ENCODE results near the gene BCAS3. TPM values are rescaled to one million over a fixed set of nuclear protein-coding genes. Genes with fewer than 3 reads are reported as not detected.

BCAS3 gene
- total and polyA plus RNA-seq, 5 experiments from 2014 or later = 25.7 to 41.4 (median 32.8) TPM

- H3K27ac Mint-ChIP-seq = no peak overlapping the region
- no peak for DNase-seq
- no peaks in the 10 kb centered on the region for H3K9me3 Mint-ChIP-seq
- H3K36me3 Mint-ChIP-seq = no peaks in the 10 kb centered on the region
- no peak overlapping the region for H3K4me3 Mint-ChIP-seq
- ATAC-seq = no peak
- H3K27me3 Mint-ChIP-seq = no peaks in the 10 kb centered on the region
- H3K4me1 Mint-ChIP-seq = peaks cover 0 to 6% (median 3%) of the 10 kb centered on the region in 4 donors
- POLR2A ChIA-PET = no interaction called here
These were observed 145.9 kb downstream of the BCAS3 start for GRCh38 chr17:60823515-60823914.

DNA sequence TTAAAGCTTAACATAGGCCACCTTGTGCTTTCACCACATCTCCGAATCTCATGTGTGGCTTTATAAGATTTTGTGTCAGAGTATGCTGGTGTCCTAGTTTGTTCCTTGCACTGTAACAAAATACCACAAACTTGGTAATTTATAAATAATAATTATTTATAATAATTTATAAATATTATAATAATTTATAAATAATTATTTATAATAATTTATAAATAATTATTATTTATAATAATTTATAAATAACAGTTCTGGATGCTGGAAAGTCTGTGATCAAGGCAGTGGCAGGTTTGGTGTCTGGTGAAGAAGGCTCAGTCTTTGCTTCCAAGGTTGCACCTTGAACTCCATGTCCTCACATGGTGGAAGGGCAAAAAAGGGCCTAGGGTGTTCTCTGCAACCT lies 147.7 kb downstream of the BCAS3 start:
- Mint-ChIP-seq H3K27ac (no peak overlapping the region), H3K4me1 (peaks cover 0 to 6% (median 3%) of the 10 kb centered on the region in 4 donors), H3K4me3 (no peak overlapping the region), H3K36me3 (no peaks in the 10 kb centered on the region), H3K27me3 (no peaks in the 10 kb centered on the region), H3K9me3 (no peaks in the 10 kb centered on the region)
- POLR2A ChIA-PET = interaction anchor here (0.7 kb wide), 1 partner anchor 154 kb away, joined by 3 read pairs; no protein-coding TSS in a partner anchor
- no peak for DNase-seq
- ATAC-seq = no peak

GRCh38 chr17:60827943-60828342 lies 150.3 kb downstream of the BCAS3 start:
- POLR2A ChIA-PET = no interaction called here
- no peaks in the 10 kb centered on the region for H3K27me3 Mint-ChIP-seq
- no peak for DNase-seq

DNA sequence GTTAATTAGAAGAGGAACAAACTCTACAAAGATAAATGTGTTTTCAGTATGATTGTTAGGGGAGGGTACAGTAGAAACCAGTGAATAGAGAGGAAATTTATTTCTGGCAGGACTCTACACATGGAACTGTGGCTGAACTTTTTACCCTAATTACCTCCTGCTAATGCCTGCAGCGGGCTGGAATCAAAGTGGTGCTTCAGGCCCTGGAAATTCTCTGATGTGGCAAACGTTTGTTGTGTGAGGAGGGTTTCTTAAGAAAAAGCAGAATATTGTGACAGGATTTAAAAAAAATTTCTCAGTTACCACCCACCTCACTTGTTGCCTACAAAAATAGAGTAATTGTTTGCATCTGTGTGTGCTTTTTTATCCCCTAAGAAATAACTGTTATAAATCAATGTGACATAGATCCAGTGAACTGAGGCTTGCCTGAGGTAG lies 154.5 kb downstream of the BCAS3 start:
- ATAC-seq = peak in 1 of 2 donors; percentile 40
- H3K27me3 Mint-ChIP-seq = no peaks in the 10 kb centered on the region
- peaks cover 0 to 5% (median 0%) of the 10 kb centered on the region in 3 donors for H3K36me3 Mint-ChIP-seq
- H3K4me3 Mint-ChIP-seq = no peak overlapping the region
- H3K27ac Mint-ChIP-seq = no peak overlapping the region
- no peaks in the 10 kb centered on the region for H3K9me3 Mint-ChIP-seq
- POLR2A ChIA-PET = no interaction called here
- peak in 1 of 10 donors; percentile 20 for DNase-seq
- peaks cover 2 to 23% (median 9%) of the 10 kb centered on the region in 4 donors for H3K4me1 Mint-ChIP-seq

More at GRCh38 chr17:60827943-60828342, 150.3 kb downstream of the BCAS3 start:
- Mint-ChIP-seq H3K4me1 (peaks cover 8 to 18% (median 9%) of the 10 kb centered on the region in 4 donors), H3K9me3 (no peaks in the 10 kb centered on the region), H3K4me3 (no peak overlapping the region), H3K36me3 (no peaks in the 10 kb centered on the region), H3K27ac (no peak overlapping the region)
- ATAC-seq = no peak

GRCh38 chr17:60832631-60833030 lies 155.0 kb downstream of the BCAS3 start:
- peaks cover 2 to 20% (median 9%) of the 10 kb centered on the region in 4 donors for H3K4me1 Mint-ChIP-seq
- DNase-seq (no peak), ATAC-seq (no peak)
- no peak overlapping the region for H3K4me3 Mint-ChIP-seq
- POLR2A ChIA-PET = no interaction called here
- no peak overlapping the region for H3K27ac Mint-ChIP-seq
- peaks cover 0 to 9% (median 0%) of the 10 kb centered on the region in 3 donors for H3K36me3 Mint-ChIP-seq
- no peaks in the 10 kb centered on the region for H3K9me3 Mint-ChIP-seq
- H3K27me3 Mint-ChIP-seq = no peaks in the 10 kb centered on the region

- POLR2A ChIA-PET = no interaction called here
- H3K36me3 Mint-ChIP-seq = peaks cover 5 to 9% (median 6%) of the 10 kb centered on the region in 3 donors
- H3K27me3 Mint-ChIP-seq = no peaks in the 10 kb centered on the region
These were observed 162.8 kb downstream of the BCAS3 start for GRCh38 chr17:60840456-60840855.

GRCh38 chr17:60845012-60845411 lies 167.4 kb downstream of the BCAS3 start:
- H3K9me3 Mint-ChIP-seq = no peaks in the 10 kb centered on the region
- no peak for ATAC-seq
- no peak overlapping the region for H3K27ac Mint-ChIP-seq
- POLR2A ChIA-PET = no interaction called here
- DNase-seq = no peak
- no peaks in the 10 kb centered on the region for H3K27me3 Mint-ChIP-seq
- no peak overlapping the region for H3K4me3 Mint-ChIP-seq
- H3K36me3 Mint-ChIP-seq = peaks cover 0 to 10% (median 7%) of the 10 kb centered on the region in 3 donors
- peaks cover 0 to 5% (median under 1%) of the 10 kb centered on the region in 4 donors for H3K4me1 Mint-ChIP-seq

More at GRCh38 chr17:60840456-60840855, 162.8 kb downstream of the BCAS3 start:
- Mint-ChIP-seq H3K9me3 (no peaks in the 10 kb centered on the region), H3K4me1 (peaks cover 0 to 4% (median 0%) of the 10 kb centered on the region in 4 donors), H3K4me3 (no peak overlapping the region), H3K27ac (no peak overlapping the region)
- DNase-seq (no peak), ATAC-seq (no peak)

GRCh38 chr17:60846175-60846574 lies 168.5 kb downstream of the BCAS3 start:
- H3K4me1 Mint-ChIP-seq = peaks cover 0 to 5% (median under 1%) of the 10 kb centered on the region in 4 donors
- POLR2A ChIA-PET = no interaction called here
- H3K27ac Mint-ChIP-seq = no peak overlapping the region
- no peaks in the 10 kb centered on the region for H3K9me3 Mint-ChIP-seq
- DNase-seq (no peak), ATAC-seq (no peak)
- H3K36me3 Mint-ChIP-seq = peaks cover 0 to 11% (median 8%) of the 10 kb centered on the region in 3 donors
- no peak overlapping the region for H3K4me3 Mint-ChIP-seq
- H3K27me3 Mint-ChIP-seq = no peaks in the 10 kb centered on the region

DNA sequence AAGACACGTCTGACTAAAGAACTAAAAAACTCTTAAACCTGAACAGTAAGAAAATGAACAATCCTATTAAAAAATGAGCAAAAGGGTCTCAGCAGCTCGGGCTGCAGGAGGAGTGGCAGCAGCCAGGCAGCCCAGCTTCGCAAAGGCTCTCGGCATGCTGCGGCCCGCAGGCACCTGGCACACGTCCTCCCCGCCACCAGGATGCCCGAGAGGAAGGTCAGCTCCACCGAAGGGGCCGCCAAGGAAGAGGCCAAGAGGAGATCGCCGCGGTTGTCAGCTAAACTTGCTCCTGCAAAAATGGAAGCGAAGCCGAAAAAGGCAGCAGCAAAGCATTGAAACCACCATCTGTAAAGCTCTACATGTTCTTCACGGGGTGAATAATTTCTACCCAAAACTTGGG lies 173.5 kb downstream of the BCAS3 start:
- no peak overlapping the region for H3K4me3 Mint-ChIP-seq
- POLR2A ChIA-PET = no interaction called here
- DNase-seq = no peak
- H3K4me1 Mint-ChIP-seq = peaks cover 0 to 1% (median 0%) of the 10 kb centered on the region in 4 donors
- no peak for ATAC-seq
- peaks cover 0 to 19% (median 5%) of the 10 kb centered on the region in 3 donors for H3K36me3 Mint-ChIP-seq
- H3K27me3 Mint-ChIP-seq = no peaks in the 10 kb centered on the region
- H3K27ac Mint-ChIP-seq = peak overlapping the region in 1 of 10 donors; percentile 16
- peaks cover 0 to 6% (median 0%) of the 10 kb centered on the region in 9 donors for H3K9me3 Mint-ChIP-seq

DNA sequence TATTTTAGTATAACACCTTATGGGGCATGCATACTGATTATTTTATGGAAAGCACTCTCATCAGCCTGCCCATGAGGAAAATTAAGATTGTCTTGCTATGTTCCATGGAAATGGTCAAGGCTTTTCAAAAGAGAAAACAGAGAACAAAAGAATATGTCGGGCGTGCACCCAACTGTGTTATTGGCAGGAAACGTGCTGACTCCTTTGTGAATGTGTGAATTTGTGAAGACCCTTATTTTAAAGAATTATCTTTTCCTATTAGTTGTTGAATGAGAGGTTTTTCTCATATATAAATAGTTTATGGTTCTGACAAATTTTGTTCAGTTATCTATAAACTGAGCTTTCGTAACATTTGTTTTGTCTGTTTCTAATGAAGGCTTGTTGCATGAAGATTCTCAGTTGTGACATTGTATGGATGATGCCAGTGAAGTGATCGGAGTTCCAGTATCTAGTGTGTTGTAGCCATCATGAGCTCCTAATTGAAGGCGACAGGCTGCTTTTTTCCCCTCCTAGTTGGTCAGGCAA lies 180.0 kb downstream of the BCAS3 start:
- Mint-ChIP-seq H3K4me3 (no peak overlapping the region), H3K27me3 (no peaks in the 10 kb centered on the region), H3K27ac (no peak overlapping the region), H3K9me3 (peaks cover 0 to 8% (median 4%) of the 10 kb centered on the region in 9 donors), H3K4me1 (peaks cover 0 to 8% (median 1%) of the 10 kb centered on the region in 4 donors), H3K36me3 (peaks cover 2 to 24% (median 4%) of the 10 kb centered on the region in 3 donors)
- DNase-seq = no peak
- POLR2A ChIA-PET = no interaction called here
- ATAC-seq = no peak

GRCh38 chr17:60862482-60862881 lies 184.8 kb downstream of the BCAS3 start:
- no peak overlapping the region for H3K27ac Mint-ChIP-seq
- H3K4me3 Mint-ChIP-seq = no peak overlapping the region
- POLR2A ChIA-PET = no interaction called here
- peaks cover 0 to 8% (median 0%) of the 10 kb centered on the region in 9 donors for H3K9me3 Mint-ChIP-seq
- DNase-seq (no peak), ATAC-seq (no peak)
- peaks cover 2 to 13% (median 4%) of the 10 kb centered on the region in 3 donors for H3K36me3 Mint-ChIP-seq
- peaks cover 12 to 24% (median 12%) of the 10 kb centered on the region in 4 donors for H3K4me1 Mint-ChIP-seq
- H3K27me3 Mint-ChIP-seq = no peaks in the 10 kb centered on the region

DNA sequence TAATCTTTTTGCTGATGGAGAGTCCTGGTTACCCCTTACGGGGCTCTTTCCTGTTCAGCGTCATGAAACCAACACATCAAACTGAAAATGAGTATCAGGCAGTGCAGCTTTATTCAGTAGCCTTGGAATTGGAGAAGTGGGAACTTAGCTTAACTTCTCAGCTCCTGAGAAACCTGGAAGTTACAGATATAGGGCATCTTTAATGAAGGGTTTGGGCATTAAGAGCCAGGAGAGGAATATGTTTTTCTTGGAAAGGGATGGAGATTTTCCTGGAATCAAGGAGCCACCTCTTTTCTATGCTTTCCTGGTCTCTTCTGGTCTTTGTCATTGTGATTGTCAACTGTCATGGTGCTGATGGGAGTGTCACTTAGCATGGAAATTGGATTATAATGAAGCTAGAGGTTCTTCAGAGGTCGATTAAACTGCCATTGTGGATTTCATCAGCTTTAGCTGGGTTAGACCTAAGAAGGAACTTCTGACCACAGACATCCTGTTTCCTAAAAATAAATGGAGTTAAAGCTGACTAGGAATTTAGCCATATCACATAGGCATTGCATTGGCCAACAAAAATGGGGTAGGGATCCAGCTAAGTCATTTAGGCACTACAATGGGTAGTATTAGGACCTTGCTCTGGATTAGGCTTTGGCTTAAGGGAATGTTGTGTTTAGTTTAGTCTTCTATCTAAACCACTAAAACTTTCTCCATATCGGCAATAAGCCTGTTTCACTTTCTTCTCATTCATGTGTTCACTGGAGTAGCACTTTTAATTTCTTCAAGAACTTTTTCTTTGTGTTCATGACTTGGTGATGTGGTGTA lies 186.4 kb downstream of the BCAS3 start:
- Mint-ChIP-seq H3K36me3 (peaks cover 4 to 18% (median 8%) of the 10 kb centered on the region in 3 donors), H3K9me3 (peaks cover 0 to 8% (median 0%) of the 10 kb centered on the region in 9 donors), H3K27ac (no peak overlapping the region), H3K4me3 (peak overlapping the region in 1 of 10 donors; percentile 20), H3K27me3 (no peaks in the 10 kb centered on the region), H3K4me1 (peaks cover 11 to 24% (median 12%) of the 10 kb centered on the region in 4 donors)
- ATAC-seq = no peak
- no peak for DNase-seq
- POLR2A ChIA-PET = no interaction called here

- peaks cover 0 to 7% (median 0%) of the 10 kb centered on the region in 9 donors for H3K9me3 Mint-ChIP-seq
- DNase-seq = no peak
- POLR2A ChIA-PET = no interaction called here
- peaks cover 4 to 21% (median 14%) of the 10 kb centered on the region in 3 donors for H3K36me3 Mint-ChIP-seq
- no peak for ATAC-seq
- H3K27ac Mint-ChIP-seq = peak overlapping the region in 1 of 10 donors; percentile 31
- peak overlapping the region in 1 of 10 donors; percentile 64 for H3K4me3 Mint-ChIP-seq
- no peaks in the 10 kb centered on the region for H3K27me3 Mint-ChIP-seq
- peaks cover 11 to 24% (median 12%) of the 10 kb centered on the region in 4 donors for H3K4me1 Mint-ChIP-seq
These were observed 187.0 kb downstream of the BCAS3 start for GRCh38 chr17:60864708-60865005.

All from naive thymus-derived CD8-positive, alpha-beta T cell (primary cell).